Measurements from ENCODE around the gene UBAP1. TPM values are rescaled to one million over a fixed set of nuclear protein-coding genes. Genes with fewer than 3 reads are reported as not detected.

Gene UBAP1
- total RNA-seq, 4 donors from 2014 or later: 13.5 to 37.8 (median 31.7) TPM

GRCh38 chr9:34139477-34140146, 39.2 kb upstream of the UBAP1 start:
- Histone ChIP-seq H3K27ac (no peak overlapping the region), H3K4me3 (no peak overlapping the region)
- intact Hi-C loops (cut with DNase I; ENCODE audit: low total_unique reads): no loop called here

GRCh38 chr9:34140853-34141252, 38.0 kb upstream of the UBAP1 start:
- in situ Hi-C loops (cut with MboI; ENCODE audit: low pct_ligation_motif_present in 1 of 4, low pct_unique_long_range_greater_than_20kb in 1 of 4, low sequenced_read_pairs in 3 of 4): no loop called here
- Histone ChIP-seq H3K36me3 (no peaks in the 10 kb centered on the region), H3K27ac (no peak overlapping the region), H3K4me1 (peaks cover 0 to 9% (median 3%) of the 10 kb centered on the region in 4 donors), H3K27me3 (no peaks in the 10 kb centered on the region), H3K4me3 (no peak overlapping the region), H3K9me3 (no peaks in the 10 kb centered on the region)
- intact Hi-C loops (cut with DNase I; ENCODE audit: low total_unique reads): no loop called here
- TF ChIP-seq EP300 (IDR thresholded peaks at IDR 0.05; ENCODE audit: low read depth) (no peak), POLR2AphosphoS5 (IDR thresholded peaks at IDR 0.05) (no peak), POLR2A (IDR thresholded peaks at IDR 0.05) (no peak), CTCF (IDR thresholded peaks at IDR 0.05) (no peak)
- 87 to 92% methylated on average over 2 of the region's 2 CpGs for WGBS, 2 donors (ENCODE audit: low coverage in 1 of 2)
- DNase-seq: no peak

More at GRCh38 chr9:34139477-34140146, 39.2 kb upstream of the UBAP1 start:
- H3K36me3 ChIP-seq: no peaks in the 10 kb centered on the region
- H3K4me1 ChIP-seq: peaks cover 0 to 9% (median 3%) of the 10 kb centered on the region in 4 donors
- TF ChIP-seq POLR2AphosphoS5 (IDR thresholded peaks at IDR 0.05) (no peak), EP300 (IDR thresholded peaks at IDR 0.05; ENCODE audit: low read depth) (no peak), POLR2A (IDR thresholded peaks at IDR 0.05) (no peak), CTCF (IDR thresholded peaks at IDR 0.05) (no peak)
- 57 to 74% methylated on average over 4 to 5 of the region's 5 CpGs for WGBS, 2 donors (ENCODE audit: low coverage in 1 of 2)
- peak; percentile 16 for DNase-seq
- H3K27me3 ChIP-seq: no peaks in the 10 kb centered on the region
- no peaks in the 10 kb centered on the region for H3K9me3 ChIP-seq
- in situ Hi-C loops (cut with MboI; ENCODE audit: low pct_ligation_motif_present in 1 of 4, low pct_unique_long_range_greater_than_20kb in 1 of 4, low sequenced_read_pairs in 3 of 4): no loop called here

GRCh38 chr9:34143116-34143515, 35.7 kb upstream of the UBAP1 start:
- intact Hi-C loops (cut with DNase I; ENCODE audit: low total_unique reads): no loop called here
- WGBS, 2 donors (ENCODE audit: low coverage in 1 of 2): 74% methylated on average over 2 of the region's 2 CpGs; no CpG with 5 or more reads in 1 of the 2 donors
- H3K27me3 ChIP-seq: no peaks in the 10 kb centered on the region
- no peak overlapping the region for H3K4me3 ChIP-seq
- no peak overlapping the region for H3K27ac ChIP-seq
- DNase-seq: no peak
- in situ Hi-C loops (cut with MboI; ENCODE audit: low pct_ligation_motif_present in 1 of 4, low pct_unique_long_range_greater_than_20kb in 1 of 4, low sequenced_read_pairs in 3 of 4): no loop called here
- no peak for TF ChIP-seq CTCF (IDR thresholded peaks at IDR 0.05)
- TF ChIP-seq POLR2A (IDR thresholded peaks at IDR 0.05): no peak
- TF ChIP-seq POLR2AphosphoS5 (IDR thresholded peaks at IDR 0.05): no peak
- no peak for TF ChIP-seq EP300 (IDR thresholded peaks at IDR 0.05; ENCODE audit: low read depth)
- no peaks in the 10 kb centered on the region for H3K36me3 ChIP-seq
- no peaks in the 10 kb centered on the region for H3K9me3 ChIP-seq
- peaks cover 0 to 9% (median 3%) of the 10 kb centered on the region in 4 donors for H3K4me1 ChIP-seq

GRCh38 chr9:34145165-34145564, 33.7 kb upstream of the UBAP1 start:
- Histone ChIP-seq H3K4me1 (peaks cover 0 to 6% (median 1%) of the 10 kb centered on the region in 4 donors), H3K27me3 (no peaks in the 10 kb centered on the region), H3K9me3 (no peaks in the 10 kb centered on the region), H3K36me3 (no peaks in the 10 kb centered on the region), H3K27ac (no peak overlapping the region), H3K4me3 (no peak overlapping the region)
- DNase-seq: no peak
- intact Hi-C loops (cut with DNase I; ENCODE audit: low total_unique reads) (no loop called here), in situ Hi-C loops (cut with MboI; ENCODE audit: low pct_ligation_motif_present in 1 of 4, low pct_unique_long_range_greater_than_20kb in 1 of 4, low sequenced_read_pairs in 3 of 4) (no loop called here)
- WGBS, 2 donors (ENCODE audit: low coverage in 1 of 2): 67 to 83% methylated on average over 1 to 3 of the region's 3 CpGs
- no peak for TF ChIP-seq CTCF (IDR thresholded peaks at IDR 0.05)
- TF ChIP-seq POLR2A (IDR thresholded peaks at IDR 0.05): no peak
- no peak for TF ChIP-seq POLR2AphosphoS5 (IDR thresholded peaks at IDR 0.05)
- no peak for TF ChIP-seq EP300 (IDR thresholded peaks at IDR 0.05; ENCODE audit: low read depth)
